ENCODE results near the gene DNM3.
"Not testable (repeated sequence)": the region's sequence is repeated elsewhere in the genome, so short reads cannot be mapped to it uniquely, and the experiment has no call there.

GRCh38 chr1:172024944-172025738, 183.8 kb downstream of the DNM3 start:
- TF ChIP-seq SUZ12 (IDR thresholded peaks at IDR 0.05); ELF4 (IDR thresholded peaks at IDR 0.05); BHLHE40 (IDR thresholded peaks at IDR 0.05; ENCODE audit: borderline replicate concordance); FOXA1 (IDR thresholded peaks at IDR 0.05); FOXK2 (IDR thresholded peaks at IDR 0.05): not testable (repeated sequence)
